ENCODE measurements around the gene EIF3J. TPM values are rescaled to one million over a fixed set of nuclear protein-coding genes. Genes with fewer than 3 reads are reported as not detected.
A peak's percentile ranks its signal among the peaks of the same experiment; 100 is the strongest.
"Not testable (repeated sequence)": the region's sequence is repeated elsewhere in the genome, so short reads cannot be mapped to it uniquely, and the experiment has no call there.

The EIF3J gene
- 64.7 TPM for total RNA-seq

DNA sequence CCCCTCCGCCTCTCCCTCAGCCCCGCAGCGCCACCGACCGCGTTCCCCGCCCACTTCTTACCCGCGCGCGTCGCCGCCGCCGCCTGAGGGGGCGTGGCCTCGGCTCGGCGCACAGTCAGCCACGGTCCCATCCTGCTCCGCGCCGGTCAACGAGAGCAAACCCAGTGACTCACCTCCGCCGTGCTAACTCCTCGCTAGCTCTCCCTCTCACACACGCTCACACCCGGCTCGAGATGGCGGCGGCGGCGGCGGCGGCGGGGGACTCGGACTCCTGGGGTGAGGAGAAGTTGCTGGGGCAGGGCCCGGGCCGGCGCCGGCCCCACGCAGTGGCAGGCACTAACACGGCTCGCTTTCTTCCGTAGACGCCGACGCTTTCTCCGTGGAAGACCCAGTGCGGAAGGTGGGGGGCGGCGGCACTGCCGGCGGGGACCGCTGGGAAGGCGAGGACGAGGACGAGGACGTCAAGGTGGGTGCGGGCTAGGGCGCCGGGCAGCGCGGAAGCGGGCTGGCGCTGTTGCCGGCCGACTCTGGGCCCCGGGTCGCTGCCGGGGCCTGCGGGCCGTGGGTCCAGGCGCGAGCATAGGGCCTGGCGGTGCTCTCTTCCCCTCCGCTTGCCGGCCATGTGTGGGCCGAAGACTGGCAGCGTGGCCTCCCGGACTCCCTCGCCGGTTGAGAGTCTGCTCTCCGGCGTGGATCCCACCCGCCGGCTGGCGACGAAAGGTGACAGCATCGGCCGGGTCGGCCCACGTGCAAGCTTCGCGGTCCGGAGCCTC, at the start of gene EIF3J:
TSS of gene EIF3J (plus strand) at position 186 of the 773 bp plus-strand sequence. CDS start at position 234, 48 bp downstream.
- ATAC-seq = peak; percentile 97

DNA sequence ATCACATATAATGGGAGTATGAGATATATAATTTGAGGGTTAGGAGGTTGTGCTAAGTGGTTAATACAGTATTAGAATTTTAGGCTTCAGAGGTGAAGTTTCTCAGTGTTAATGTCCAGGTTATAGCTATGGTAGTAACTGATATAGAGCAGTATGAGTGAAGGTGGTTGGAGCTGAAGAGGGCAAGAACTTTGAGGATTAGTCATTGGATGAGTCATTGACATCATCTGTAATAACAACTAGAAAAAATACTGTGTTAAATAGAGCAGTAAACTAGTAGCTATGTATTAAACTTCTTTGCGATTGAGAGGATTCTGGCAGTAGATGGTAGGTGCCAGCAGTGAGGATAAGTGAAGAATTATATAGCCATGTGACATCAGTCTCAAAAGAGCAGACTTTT, 47.5 kb upstream of the EIF3J start:
- ATAC-seq = peak; percentile 83

DNA sequence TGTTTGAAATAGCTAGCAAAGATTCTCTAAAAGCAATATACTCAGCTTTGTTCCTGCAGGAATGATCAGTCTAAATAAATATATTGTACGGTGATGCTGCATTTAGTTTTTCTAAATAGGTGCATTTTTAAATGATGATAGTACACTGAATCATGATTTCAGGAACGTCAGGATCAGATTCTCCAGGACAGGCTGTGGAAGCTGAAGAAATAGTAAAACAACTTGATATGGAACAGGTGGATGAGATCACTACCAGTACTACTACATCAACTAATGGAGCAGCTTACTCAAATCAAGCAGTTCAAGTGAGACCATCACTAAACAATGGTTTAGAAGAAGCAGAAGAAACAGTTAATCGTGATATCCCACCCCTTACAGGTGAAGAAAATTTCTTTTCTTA, 46.3 kb upstream of the EIF3J start:
- ATAC-seq = no peak

DNA sequence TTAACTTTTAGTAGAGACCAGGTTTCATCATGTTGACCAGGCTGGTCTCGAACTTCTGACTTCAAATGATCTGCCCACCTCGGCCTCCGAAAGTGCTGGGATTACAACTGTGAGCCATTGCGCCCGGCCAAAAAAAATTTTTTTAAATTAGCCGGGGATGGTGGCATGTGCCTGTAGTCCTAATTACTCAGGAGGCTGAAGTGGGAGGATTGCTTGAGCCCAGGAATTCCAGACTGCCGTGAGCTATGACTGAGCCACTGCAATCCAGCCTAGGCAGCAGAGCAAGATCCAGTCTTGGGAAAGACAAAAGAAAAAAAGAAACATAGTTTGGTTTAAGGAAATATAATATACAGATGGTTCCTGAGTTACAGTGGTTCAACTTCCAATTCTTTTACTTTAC, 44.9 kb upstream of the EIF3J start:
- no peak for ATAC-seq

- ATAC-seq = no peak
These were observed 44.3 kb upstream of the EIF3J start for GRCh38 chr15:44492672-44493071.

DNA sequence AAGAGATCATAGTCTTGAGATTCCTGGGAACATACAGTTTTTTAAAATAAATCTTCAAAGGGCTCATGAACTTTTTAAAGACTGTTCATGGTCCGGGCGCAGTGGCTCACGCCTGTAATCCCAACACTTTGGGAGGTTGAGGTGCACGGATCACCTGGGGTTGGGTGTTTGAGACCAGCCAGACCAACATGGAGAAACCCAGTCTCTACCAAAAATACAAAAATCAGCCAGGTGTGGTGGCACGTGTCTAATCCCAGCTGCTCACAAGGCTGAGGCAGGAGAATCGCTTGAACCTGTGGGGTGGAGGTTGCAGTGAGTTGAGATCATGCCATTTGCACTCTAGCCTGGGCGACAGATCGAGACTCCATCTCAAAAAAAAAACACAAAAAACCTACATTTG, 41.4 kb upstream of the EIF3J start:
- ATAC-seq = no peak

DNA sequence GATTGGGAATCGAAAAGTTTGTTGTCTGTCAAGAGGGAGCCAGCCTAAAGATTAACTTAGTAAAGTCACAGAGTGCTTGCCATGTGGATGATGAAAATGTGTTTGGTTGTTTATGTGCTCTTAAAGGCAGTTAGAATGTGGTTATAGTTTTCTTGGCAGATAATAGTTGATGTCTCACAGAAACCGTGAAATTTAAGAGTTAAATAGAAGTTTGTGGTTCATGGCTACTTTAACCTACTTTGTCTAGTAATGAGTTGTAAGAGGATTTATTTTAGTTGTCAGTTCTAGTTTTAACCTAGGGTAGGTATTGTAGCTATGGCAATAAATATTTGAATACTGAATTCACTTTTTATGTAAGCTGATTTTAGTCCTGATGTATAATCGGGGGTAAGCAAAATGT, 36.4 kb upstream of the EIF3J start:
- ATAC-seq = no peak

- ATAC-seq = no peak
These were observed 35.1 kb upstream of the EIF3J start for GRCh38 chr15:44501768-44502366.

- ATAC-seq = no peak
These were observed 20.5 kb upstream of the EIF3J start for GRCh38 chr15:44516436-44516835.

DNA sequence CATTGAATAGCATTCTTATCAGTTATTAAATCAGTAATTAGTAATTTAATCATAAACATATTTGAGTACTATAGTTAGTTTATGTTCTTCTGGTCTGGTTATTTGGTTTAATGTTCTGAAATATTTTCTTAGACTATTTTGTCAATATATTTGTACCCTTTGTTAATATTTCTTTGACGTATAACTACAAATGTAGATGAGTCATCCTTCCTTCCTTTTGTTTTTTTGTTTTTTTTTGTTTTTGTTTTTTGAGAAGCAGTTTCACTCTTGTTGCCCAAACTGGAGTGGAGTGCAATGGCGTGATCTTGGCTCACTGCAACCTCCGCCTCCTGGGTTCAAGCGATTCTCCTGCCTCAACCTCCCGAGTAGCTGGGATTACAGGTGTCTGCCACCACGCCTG, 17.4 kb upstream of the EIF3J start:
- no peak for ATAC-seq

DNA sequence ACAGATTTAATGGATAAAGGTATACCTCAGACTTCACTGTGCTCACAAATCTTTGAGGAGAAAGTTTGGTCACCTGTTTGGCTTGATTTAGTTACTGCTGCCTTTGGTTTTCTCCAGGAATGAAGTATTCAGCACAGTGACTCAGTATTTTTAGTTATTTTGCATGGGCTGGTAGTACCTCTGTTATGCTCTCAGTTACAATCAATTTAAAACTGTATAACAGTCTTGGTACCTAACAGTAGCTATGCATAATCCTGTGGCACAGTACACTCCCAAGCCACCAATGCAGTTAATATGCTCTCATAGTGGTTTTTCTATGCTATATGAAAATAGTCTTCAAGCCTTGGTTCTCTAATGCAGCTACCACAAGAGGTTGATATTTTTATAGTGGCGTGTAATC, 11.9 kb upstream of the EIF3J start:
- ATAC-seq = no peak

DNA sequence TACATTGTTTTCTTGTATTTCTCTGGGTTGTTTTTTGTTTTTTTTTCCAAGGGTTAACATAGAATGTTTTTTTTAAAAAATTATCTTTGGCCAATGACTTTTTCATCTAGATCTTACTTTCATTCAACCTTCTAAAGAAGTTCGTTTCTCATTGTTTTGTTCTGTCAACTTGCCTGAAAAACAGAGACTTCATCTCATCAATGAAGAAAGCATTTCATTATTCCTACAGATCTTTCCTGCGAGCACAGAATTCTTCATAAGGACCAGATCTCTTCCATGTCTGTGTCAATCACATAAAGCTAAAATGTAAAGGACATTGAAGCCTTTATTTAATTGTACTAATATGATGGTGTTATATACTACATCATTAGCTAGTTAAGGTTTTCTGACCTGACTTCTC, 9.7 kb upstream of the EIF3J start:
- no peak for ATAC-seq

DNA sequence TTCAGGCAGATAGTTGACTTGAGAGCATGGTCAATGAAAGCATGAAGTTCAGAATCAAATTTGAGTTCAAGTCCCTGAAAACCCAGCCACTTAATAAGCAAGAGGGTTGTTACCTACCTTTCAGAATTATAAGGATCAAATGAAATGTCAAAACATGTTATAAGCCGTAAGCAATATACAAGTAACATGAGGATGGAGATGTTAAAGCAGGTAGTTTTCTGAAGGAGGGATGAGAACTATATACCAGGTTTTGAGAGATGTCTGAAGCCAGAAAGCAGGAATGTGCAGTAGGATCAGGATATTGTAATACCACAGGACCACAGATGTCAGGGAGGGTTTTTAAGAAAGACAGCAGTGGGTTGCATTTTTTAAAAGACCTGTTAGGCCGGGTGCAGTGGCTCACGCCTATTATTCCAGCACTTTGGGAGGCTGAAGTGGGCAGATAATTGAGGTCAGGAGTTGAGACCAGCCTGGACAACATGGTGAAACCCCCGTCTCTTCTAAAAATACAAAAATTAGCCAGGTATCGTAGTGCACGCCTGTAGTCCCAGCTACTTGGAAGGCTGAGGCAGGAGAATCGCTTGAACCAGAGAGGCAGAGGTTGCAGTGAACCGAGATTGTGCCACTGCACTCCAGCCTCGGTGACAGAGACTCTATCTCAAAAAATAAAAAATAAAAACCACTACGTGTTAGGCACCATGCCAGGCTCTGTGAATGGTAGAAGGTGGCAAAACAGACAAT, 6.9 kb upstream of the EIF3J start:
- ATAC-seq = no peak

GRCh38 chr15:44530653-44531052, 6.3 kb upstream of the EIF3J start:
- peak; percentile 12 for ATAC-seq

GRCh38 chr15:44532275-44532674, 4.7 kb upstream of the EIF3J start:
- ATAC-seq = not testable (repeated sequence)

DNA sequence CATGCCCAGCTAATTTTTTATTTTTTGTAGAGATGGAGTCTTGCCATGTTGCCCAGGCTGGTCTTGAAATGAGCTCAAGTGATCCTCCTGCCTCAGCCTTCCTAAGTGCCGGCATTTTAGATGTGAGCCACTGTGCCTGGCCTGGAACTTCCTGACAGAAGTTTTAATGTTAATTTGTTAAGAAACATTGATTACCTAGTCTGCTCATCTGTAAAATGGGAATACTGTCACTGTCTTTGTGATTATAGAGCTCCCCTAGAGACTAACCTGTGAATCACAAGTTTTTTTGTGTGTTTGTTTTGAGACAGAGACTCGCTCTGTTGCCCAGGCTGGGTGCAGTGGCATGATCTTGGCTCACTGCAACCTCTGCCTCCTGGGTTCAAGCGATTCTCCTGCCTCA, 4.3 kb upstream of the EIF3J start:
- ATAC-seq = no peak

DNA sequence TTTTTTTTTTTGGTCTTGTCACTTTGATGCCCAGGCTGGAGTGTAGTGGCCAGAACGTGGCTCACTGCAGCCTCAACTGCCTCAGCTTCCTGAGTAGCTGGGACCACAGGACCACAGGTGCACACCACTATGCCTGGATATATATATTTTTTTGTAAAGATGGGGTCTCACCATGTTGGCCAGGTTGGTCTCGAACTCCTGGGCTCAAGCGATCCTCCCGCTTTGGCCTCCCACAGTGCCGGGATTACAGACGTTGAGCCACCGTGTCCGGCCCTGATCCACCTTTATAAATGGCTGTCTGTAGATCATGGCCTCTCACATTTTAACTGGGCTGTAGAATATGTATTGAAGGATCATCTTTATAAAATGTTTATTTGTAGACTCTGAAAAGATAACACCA, 1.9 kb upstream of the EIF3J start:
- ATAC-seq = no peak

- ATAC-seq = no peak
These were observed 1.2 kb upstream of the EIF3J start for GRCh38 chr15:44535523-44536301.

DNA sequence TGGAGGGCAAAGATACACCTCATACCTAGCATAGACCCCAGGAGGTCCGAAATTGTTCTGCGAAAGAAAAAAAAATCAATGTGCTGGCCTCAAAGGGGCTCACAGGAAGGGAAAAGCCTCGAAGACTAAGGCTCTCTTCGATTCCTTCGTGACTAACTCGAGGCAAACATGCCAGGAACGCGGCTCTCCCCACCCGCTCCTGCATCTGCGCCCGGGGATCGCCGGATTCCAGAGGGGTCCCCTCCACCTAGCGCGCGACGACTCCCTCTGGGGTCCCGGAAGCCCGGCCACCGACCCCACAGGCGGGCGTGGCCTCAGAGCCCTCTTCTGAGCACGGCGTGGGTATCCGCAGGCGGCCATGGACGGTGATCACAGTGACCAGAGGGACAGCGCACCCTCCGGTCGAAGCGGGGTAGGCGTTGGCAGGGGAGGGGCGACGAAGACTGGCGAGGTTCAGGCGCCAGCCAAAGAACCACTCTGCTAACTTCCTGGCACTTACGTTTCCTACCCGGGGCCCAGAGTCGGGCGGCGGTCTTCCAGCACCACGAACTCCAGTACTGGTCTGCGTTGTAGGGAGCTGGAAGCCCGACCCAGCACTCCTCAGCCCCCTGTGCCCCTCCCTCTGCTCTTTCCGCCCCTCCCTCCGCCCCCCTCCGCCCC, 515 bp upstream of the EIF3J start:
- ATAC-seq = peak; percentile 77

DNA sequence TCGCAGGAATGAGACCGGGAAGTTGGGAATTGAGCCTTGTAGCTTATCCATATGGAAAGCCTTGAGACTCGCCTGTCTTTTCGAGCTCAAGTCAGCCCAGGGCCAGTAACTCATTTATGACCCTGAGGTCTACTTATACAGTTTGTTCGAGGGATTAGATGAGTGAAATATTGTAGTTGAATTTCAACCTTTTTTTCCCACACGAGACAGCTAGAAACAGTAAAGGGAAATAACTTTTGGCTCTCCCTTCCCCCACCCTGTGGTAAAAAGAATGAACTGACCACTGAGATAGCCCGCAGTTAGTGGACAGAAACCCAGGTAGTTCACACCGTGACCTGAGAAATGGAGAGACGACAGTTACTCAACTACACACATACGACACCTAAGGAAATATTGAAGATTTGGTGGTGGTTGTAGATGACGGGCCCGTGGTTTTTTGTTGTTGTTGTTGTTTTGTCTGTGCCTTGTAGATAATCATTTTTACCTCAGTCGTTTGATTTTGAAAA, 841 bp downstream of the EIF3J start:
- ATAC-seq = no peak

DNA sequence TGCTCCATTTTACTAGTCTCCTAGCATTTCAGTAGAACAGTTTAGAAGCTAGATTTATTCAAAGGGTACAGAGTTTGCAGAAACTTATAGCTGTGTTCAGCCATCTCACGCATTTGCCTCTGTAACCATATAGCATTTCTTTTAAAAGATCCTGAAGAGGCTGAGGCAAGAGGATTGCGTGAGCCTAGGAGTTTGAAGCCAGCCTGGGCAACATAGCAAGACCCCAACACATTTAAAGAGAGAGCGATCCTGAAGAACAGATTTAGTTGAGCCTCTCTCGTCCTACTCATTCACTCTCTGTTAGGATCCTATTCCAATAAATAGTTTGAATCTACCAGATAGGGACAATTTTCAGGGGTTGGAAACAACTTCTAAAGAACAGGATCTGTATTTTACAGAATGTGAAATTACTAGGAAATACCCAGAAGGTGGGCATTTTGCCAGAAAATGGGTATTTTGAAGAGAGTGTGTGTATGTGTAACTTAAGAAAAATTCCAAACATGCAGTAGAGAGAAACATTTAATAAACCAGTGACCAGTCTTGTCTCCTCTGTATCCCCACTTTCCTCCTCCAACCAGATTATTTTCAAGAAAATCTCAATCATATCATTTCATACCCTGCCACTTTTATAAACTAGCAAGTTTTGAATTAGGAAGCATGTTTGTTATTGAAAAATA, 4.5 kb downstream of the EIF3J start:
- no peak for ATAC-seq

- no peak for ATAC-seq
These were observed 5.6 kb downstream of the EIF3J start for GRCh38 chr15:44542596-44542995.

Measured in esophagus mucosa (tissue), 1 donor.